ENCODE measurements around the gene SSTR5.

Gene SSTR5

GRCh38 chr16:1033128-1033679 is 39.3 kb upstream of the SSTR5 start:
- no peak for TF ChIP-seq JUND (IDR thresholded peaks at IDR 0.05; ENCODE audit: low read depth)

GRCh38 chr16:1034230-1035065 is 38.1 kb upstream of the SSTR5 start:
- no peak for DNase-seq (ENCODE audit: low read depth in 1 of 2, low spot score in 1 of 2)
- no peak for TF ChIP-seq JUND (IDR thresholded peaks at IDR 0.05; ENCODE audit: low read depth)
- in situ Hi-C loops (cut with HindIII; ENCODE audit: low pct_unique_long_range_greater_than_20kb, low sequenced_read_pairs) = no loop called here

More at GRCh38 chr16:1033128-1033679, 39.3 kb upstream of the SSTR5 start:
- in situ Hi-C loops (cut with HindIII; ENCODE audit: low pct_unique_long_range_greater_than_20kb, low sequenced_read_pairs) = no loop called here
- DNase-seq (ENCODE audit: low read depth in 1 of 2, low spot score in 1 of 2) = no peak

DNA sequence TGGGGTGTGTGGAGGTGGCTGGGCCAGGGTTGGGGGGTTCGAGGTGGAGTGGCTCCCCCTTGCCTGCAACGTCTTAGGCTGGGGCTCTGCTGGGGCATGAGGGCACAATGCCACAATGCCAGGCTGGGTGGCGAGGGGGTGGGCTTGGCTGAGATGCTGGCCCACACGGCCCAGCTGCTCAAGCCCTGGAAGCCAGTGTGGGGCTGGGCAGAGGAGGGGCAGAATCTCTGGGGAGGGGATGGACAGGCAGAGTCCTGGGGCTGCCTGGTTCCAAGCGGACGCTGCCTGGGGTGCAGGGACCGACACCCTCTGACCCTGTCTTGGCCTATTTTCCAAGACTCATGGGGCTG is 37.5 kb upstream of the SSTR5 start:
- in situ Hi-C loops (cut with HindIII; ENCODE audit: low pct_unique_long_range_greater_than_20kb, low sequenced_read_pairs) = no loop called here
- DNase-seq (ENCODE audit: low read depth in 1 of 2, low spot score in 1 of 2) = no peak
- no peak for TF ChIP-seq JUND (IDR thresholded peaks at IDR 0.05; ENCODE audit: low read depth)

- TF ChIP-seq JUND (IDR thresholded peaks at IDR 0.05; ENCODE audit: low read depth) = no peak
- DNase-seq (ENCODE audit: low read depth in 1 of 2, low spot score in 1 of 2) = no peak
- in situ Hi-C loops (cut with HindIII; ENCODE audit: low pct_unique_long_range_greater_than_20kb, low sequenced_read_pairs) = no loop called here
Measured at GRCh38 chr16:1036166-1036565, 36.4 kb upstream of the SSTR5 start.

GRCh38 chr16:1036726-1037393 is 35.7 kb upstream of the SSTR5 start:
- in situ Hi-C loops (cut with HindIII; ENCODE audit: low pct_unique_long_range_greater_than_20kb, low sequenced_read_pairs) = no loop called here
- no peak for DNase-seq (ENCODE audit: low read depth in 1 of 2, low spot score in 1 of 2)
- TF ChIP-seq JUND (IDR thresholded peaks at IDR 0.05; ENCODE audit: low read depth) = no peak

GRCh38 chr16:1037394-1038257 is 34.9 kb upstream of the SSTR5 start:
- in situ Hi-C loops (cut with HindIII; ENCODE audit: low pct_unique_long_range_greater_than_20kb, low sequenced_read_pairs) = no loop called here
- DNase-seq (ENCODE audit: low read depth in 1 of 2, low spot score in 1 of 2) = no peak
- no peak for TF ChIP-seq JUND (IDR thresholded peaks at IDR 0.05; ENCODE audit: low read depth)

DNA sequence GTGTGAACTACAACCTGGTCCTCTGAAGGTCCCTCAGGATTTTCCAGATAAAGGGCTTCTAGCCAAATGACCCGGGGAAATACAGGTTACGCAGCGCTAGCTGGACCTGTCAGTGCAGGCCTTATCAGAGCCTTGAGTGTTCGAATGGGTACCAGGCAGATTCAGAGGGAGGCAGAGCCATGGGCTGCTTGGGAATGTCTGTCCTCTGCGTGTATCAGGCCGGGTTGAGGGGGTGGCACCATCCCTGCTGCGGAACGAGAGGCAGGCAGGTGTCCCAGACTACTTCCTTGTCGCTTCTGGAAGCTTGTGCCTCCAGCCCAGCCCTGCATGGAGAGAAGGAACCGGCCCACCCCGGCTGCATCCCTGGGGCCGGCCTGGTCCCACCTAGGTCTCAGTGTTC is 33.6 kb upstream of the SSTR5 start:
- no peak for TF ChIP-seq JUND (IDR thresholded peaks at IDR 0.05; ENCODE audit: low read depth)
- no peak for DNase-seq (ENCODE audit: low read depth in 1 of 2, low spot score in 1 of 2)
- in situ Hi-C loops (cut with HindIII; ENCODE audit: low pct_unique_long_range_greater_than_20kb, low sequenced_read_pairs) = no loop called here

DNA sequence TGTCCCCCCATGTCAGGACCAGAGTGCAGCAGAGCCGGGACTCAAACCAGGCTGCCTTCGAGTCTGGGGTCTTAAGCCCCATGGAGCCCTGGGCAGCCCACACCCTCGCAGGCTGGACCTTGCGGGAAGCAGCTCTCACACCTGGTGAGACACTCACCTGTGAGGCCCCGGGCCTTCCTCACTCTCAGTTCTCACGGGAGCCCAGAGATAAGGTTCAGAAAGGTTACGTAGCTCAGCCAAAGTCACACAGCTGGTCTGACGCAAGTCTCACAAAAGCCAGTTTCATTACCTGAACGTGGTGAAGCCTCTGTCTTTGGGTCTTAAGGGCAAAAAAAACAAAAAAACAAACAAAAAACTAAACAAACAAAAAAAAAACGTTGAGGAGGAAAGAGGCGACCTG is 32.8 kb upstream of the SSTR5 start:
- no peak for DNase-seq (ENCODE audit: low read depth in 1 of 2, low spot score in 1 of 2)
- no peak for TF ChIP-seq JUND (IDR thresholded peaks at IDR 0.05; ENCODE audit: low read depth)
- in situ Hi-C loops (cut with HindIII; ENCODE audit: low pct_unique_long_range_greater_than_20kb, low sequenced_read_pairs) = no loop called here

GRCh38 chr16:1040346-1040745 is 32.2 kb upstream of the SSTR5 start:
- no peak for DNase-seq (ENCODE audit: low read depth in 1 of 2, low spot score in 1 of 2)
- in situ Hi-C loops (cut with HindIII; ENCODE audit: low pct_unique_long_range_greater_than_20kb, low sequenced_read_pairs) = no loop called here
- TF ChIP-seq JUND (IDR thresholded peaks at IDR 0.05; ENCODE audit: low read depth) = no peak

DNA sequence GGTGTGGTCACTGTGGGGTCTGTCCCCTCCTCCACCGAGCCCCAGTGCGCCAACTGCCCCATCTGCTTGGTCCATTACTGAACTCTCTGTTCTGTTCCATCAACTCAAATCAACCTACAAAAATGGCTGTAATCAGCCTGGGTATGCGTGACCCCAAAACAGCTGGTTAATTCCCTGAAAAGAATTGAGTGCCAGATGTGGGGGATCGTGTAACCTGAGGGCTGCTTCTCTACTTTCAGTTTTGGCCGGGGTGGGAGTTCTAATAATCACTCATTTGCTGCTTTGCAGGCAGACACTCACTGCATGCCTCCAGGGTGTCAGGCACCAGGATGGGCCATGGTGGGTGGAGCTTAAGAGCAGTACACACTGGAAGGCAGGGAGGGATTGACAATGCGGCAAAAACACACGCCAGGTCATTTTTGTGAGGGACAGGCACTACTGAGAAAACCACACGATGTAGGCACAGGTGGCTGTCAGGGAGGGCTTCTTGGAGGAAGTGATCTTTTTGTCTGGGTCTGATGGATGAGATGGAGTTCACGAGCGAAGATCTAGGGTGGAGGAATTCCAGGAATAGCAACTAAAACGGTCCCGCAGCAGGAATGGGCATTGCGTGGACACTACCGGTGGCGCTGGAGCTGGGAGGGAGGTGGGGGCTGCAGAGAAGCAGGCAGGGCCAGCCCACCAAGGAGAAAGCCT is 30.4 kb upstream of the SSTR5 start:
- DNase-seq (ENCODE audit: low read depth in 1 of 2, low spot score in 1 of 2) = no peak
- in situ Hi-C loops (cut with HindIII; ENCODE audit: low pct_unique_long_range_greater_than_20kb, low sequenced_read_pairs) = no loop called here
- no peak for TF ChIP-seq JUND (IDR thresholded peaks at IDR 0.05; ENCODE audit: low read depth)

DNA sequence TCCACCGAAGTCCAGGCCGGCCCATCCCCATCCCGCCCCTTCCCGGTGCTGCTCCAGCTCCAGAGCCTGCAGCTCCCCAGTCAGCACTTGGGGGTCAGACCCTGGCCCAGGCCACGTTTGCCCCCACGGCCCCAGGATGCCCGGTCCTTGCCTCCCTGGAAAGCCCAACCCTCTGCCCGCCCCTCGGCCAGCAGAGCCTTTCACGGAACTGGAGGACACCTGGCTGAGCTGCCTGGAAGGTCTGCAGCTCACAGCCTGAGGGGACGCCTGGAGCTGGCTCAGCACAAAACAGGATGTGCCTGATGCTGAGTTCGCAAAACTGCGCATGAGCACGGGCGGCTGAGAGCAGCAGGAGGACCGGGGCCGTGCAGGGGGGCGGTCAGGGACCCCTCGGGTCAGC is 29.7 kb upstream of the SSTR5 start:
- no peak for DNase-seq (ENCODE audit: low read depth in 1 of 2, low spot score in 1 of 2)
- in situ Hi-C loops (cut with HindIII; ENCODE audit: low pct_unique_long_range_greater_than_20kb, low sequenced_read_pairs) = no loop called here

DNA sequence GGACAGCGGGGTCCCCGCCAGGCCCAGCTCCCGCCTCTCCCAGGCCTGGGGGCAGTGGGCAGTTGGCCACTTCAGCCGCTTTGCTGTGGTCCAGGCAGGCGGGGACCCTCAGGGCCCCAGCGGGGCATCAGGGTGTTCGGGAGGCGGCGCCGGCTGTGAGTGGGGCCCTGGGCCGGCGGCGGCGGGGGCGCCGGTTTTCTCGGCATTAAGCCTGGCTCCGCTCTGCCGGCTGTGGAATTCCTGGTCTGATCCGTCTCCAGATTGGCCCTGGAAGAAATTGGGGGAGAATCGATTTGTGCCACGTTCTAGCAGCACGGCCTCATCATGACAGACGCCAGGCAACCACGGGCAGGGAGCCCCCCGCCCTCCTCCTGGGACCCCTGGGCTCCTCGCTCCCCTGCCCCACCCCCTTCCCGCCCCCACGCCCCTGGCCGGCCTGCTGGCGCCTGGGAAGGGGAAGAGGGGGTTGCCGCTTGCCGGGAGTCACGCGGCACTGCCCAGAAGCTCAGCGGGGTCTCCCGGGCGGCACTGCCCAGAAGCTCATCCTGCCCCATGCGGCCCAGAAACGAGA is 28.6 kb upstream of the SSTR5 start:
- in situ Hi-C loops (cut with HindIII; ENCODE audit: low pct_unique_long_range_greater_than_20kb, low sequenced_read_pairs) = no loop called here
- no peak for TF ChIP-seq JUND (IDR thresholded peaks at IDR 0.05; ENCODE audit: low read depth)
- no peak for DNase-seq (ENCODE audit: low read depth in 1 of 2, low spot score in 1 of 2)

More for the DNA sequence above, 29.7 kb upstream of the SSTR5 start:
- no peak for TF ChIP-seq JUND (IDR thresholded peaks at IDR 0.05; ENCODE audit: low read depth)
